Endothelial cell of umbilical vein (primary cell): ENCODE results near the gene RBKS. TPM values are rescaled to one million over a fixed set of nuclear protein-coding genes. Genes with fewer than 3 reads are reported as not detected.

Source experiments
- BruUV-seq: library from RNA; stranded (reverse); fragments of 400-500 nt; replicated peaks from 2 replicates; lab custom pipeline; 2021; lab: Mats Ljungman, UMichigan
- CTCF ChIA-PET: fragments of 300-600, 350-600 bp; sonication (Branson Sonifier 250); formaldehyde crosslinking; loops from one replicate; lab custom pipeline; 2021; ENCODE audit warnings: antibody characterized with exemption, inconsistent platforms; lab: Charles Lee
- POLR2A ChIA-PET: fragments of 300-600, 350-600 bp; sonication (Branson Sonifier 250); formaldehyde crosslinking; loops from one replicate; lab custom pipeline; 2021; ENCODE audit warnings: antibody characterized with exemption, inconsistent platforms; lab: Charles Lee
- DNase-seq: peaks from one replicate; pipeline ENCODE4 v3.0.0-alpha.2; 2011; ENCODE audit warnings: low read depth, low spot score
- FAIRE-seq: peaks from 2 replicates; lab custom pipeline; 2011; peaks lifted over from hg19 to GRCh38; lab: Jason Lieb, UNC
- H2AFZ ChIP-seq: 2 replicates; pipeline ENCODE4 v1.6.0; 2012; ENCODE audit warnings: low read depth, low read length, control low read depth, inconsistent platforms
- H3K27ac ChIP-seq: 2 replicates; pipeline ENCODE4 v1.5.1; 2011; ENCODE audit warnings: low read depth, mild to moderate bottlenecking, control low read depth, low read length, moderate library complexity; ENCODE audit not compliant: insufficient read depth
- H3K27me3 ChIP-seq, 2 experiments: 2 replicates each; pipeline versions ENCODE4 v1.6.0 to v1.6.1; 2011; ENCODE audit warnings: low read length in 2 of 2, mixed read lengths in 1 of 2; ENCODE audit not compliant: control insufficient read depth in 2 of 2, insufficient read depth in 2 of 2
- H3K36me3 ChIP-seq, 2 experiments: 2 replicates in 1 of 2; 3 replicates in 1 of 2; pipeline ENCODE4 v1.5.1; 2011; ENCODE audit warnings: low read length in 2 of 2, mild to moderate bottlenecking in 1 of 2, moderate library complexity in 1 of 2; ENCODE audit not compliant: control insufficient read depth in 2 of 2, insufficient read depth in 2 of 2; ENCODE audit errors: extremely low read depth in 1 of 2
- H3K4me1 ChIP-seq: 3 replicates; pipeline ENCODE4 v1.5.1; 2011; ENCODE audit warnings: mild to moderate bottlenecking, low read length; ENCODE audit not compliant: control insufficient read depth, insufficient read depth; ENCODE audit errors: extremely low read depth
- H3K4me2 ChIP-seq: 2 replicates; pipeline ENCODE4 v1.6.1; 2011; ENCODE audit warnings: low read length, control low read depth, mixed read lengths; ENCODE audit not compliant: insufficient read depth
- H3K4me3 ChIP-seq, 3 experiments: fragments of 200-600 bp in 1 of 3; sonication (generic), shearing (Covaris generic) in 1 of 3; replicated peaks in 1 of 3; 2 replicates each; pipeline ENCODE4 v1.5.1; 2011 to 2016; ENCODE audit warnings: control low read depth in 3 of 3, low read length in 3 of 3, mild to moderate bottlenecking in 2 of 3, inconsistent platforms in 1 of 3, low read depth in 1 of 3, moderate library complexity in 1 of 3; ENCODE audit not compliant: insufficient read depth in 1 of 3
- H3K79me2 ChIP-seq: 2 replicates; pipeline ENCODE4 v1.6.0; 2012; ENCODE audit warnings: low read length, inconsistent platforms; ENCODE audit not compliant: control insufficient read depth, insufficient read depth
- H3K9ac ChIP-seq: replicated peaks from 2 replicates; pipeline ENCODE3; 2011; ENCODE audit warnings: low read length, control low read depth; ENCODE audit not compliant: insufficient read depth; ENCODE audit errors: extremely low read depth
- H3K9me1 ChIP-seq: replicated peaks from 3 replicates; pipeline ENCODE4 v1.6.0; 2011; ENCODE audit warnings: mild to moderate bottlenecking, low read length; ENCODE audit not compliant: control insufficient read depth, insufficient read depth; ENCODE audit errors: extremely low read depth
- H3K9me3 ChIP-seq: replicated peaks from 2 replicates; pipeline ENCODE4 v1.5.1; 2012; ENCODE audit warnings: low read length, inconsistent platforms; ENCODE audit not compliant: control insufficient read depth, insufficient read depth
- H4K20me1 ChIP-seq: replicated peaks from 2 replicates; pipeline ENCODE3; 2011; ENCODE audit warnings: mild to moderate bottlenecking, low read length; ENCODE audit not compliant: control insufficient read depth, insufficient read depth; ENCODE audit errors: extremely low read depth
- EZH2 ChIP-seq: IDR thresholded peaks from 2 replicates; pipeline ENCODE4 v1.6.1; 2012; ENCODE audit warnings: borderline replicate concordance, low read depth, mild to moderate bottlenecking, moderate library complexity, low read length, inconsistent platforms; ENCODE audit not compliant: severe bottlenecking
- FOS ChIP-seq: IDR thresholded peaks from 2 replicates; pipeline ENCODE4 v1.6.1; 2011; ENCODE audit warnings: mild to moderate bottlenecking, low read length, moderate library complexity, borderline replicate concordance; ENCODE audit not compliant: insufficient read depth
- GATA2 ChIP-seq: IDR thresholded peaks from 2 replicates; pipeline ENCODE4 v1.7.0; 2011; ENCODE audit warnings: low read depth, mild to moderate bottlenecking, moderate library complexity, mixed read lengths, low read length; ENCODE audit not compliant: insufficient read length, insufficient read depth
- JUN ChIP-seq: IDR thresholded peaks from 2 replicates; pipeline ENCODE4 v1.6.1; 2011; ENCODE audit warnings: borderline replicate concordance, low read depth; ENCODE audit not compliant: insufficient read length, insufficient read depth
- MYC ChIP-seq: IDR thresholded peaks from one replicate; pipeline ENCODE4 v1.6.1; 2011; ENCODE audit warnings: mild to moderate bottlenecking, low read depth, low read length
- POLR2A ChIP-seq: IDR thresholded peaks from 2 replicates; pipeline ENCODE4 v1.6.1; 2012; ENCODE audit warnings: low read depth, mild to moderate bottlenecking, control low read depth, low read length
- POLR2AphosphoS5 ChIP-seq: IDR thresholded peaks from 2 replicates; pipeline ENCODE4 v1.6.1; 2012; ENCODE audit warnings: low read depth, mild to moderate bottlenecking, control low read depth, low read length, moderate library complexity; ENCODE audit not compliant: insufficient read depth
- dilution Hi-C: fragments of 300-500 bp; cut with MboI; formaldehyde crosslinking; loops from one replicate; pipeline ENCODE4 v1.15.0; 2019; ENCODE audit warnings: low sequenced_read_pairs; ENCODE audit not compliant: extremely low pct_ligation_motif_present
- intact Hi-C: fragments of 100-400 bp; cut with micrococcal nuclease; formaldehyde crosslinking; loops from one replicate; pipeline ENCODE4 v1.10.0; 2022
- polyA plus RNA-seq, 4 experiments: library from polyadenylated mRNA; depleted of rRNA in 3 of 4; stranded (reverse) in 3 of 4; unstranded in 1 of 4; fragments of >200 nt; gene quantifications; 2 replicates each; pipeline versions ENCODE4 v1.2.1 to v1.2.3, GENCODE V29; 2011 to 2012; ENCODE audit warnings: missing spikeins in 1 of 4
- total RNA-seq: library from RNA; stranded (reverse); gene quantifications from 2 replicates; pipeline ENCODE4 v1.2.3, GENCODE V29; 2021
- TF ChIP-seq, protein P1 (sequence below), 2 donors: IDR thresholded peaks; 1 replicate in 1 of 2; 2 replicates in 1 of 2; pipeline ENCODE4 v1.5.1; 2011; ENCODE audit warnings: low read length in 2 of 2, mild to moderate bottlenecking in 2 of 2, moderate library complexity in 2 of 2, control low read depth in 1 of 2, inconsistent platforms in 1 of 2, low read depth in 1 of 2; ENCODE audit not compliant: insufficient read depth in 1 of 2; ENCODE audit errors: extremely low read depth in 1 of 2
- TF ChIP-seq, protein P2 (sequence below): IDR thresholded peaks from 2 replicates; pipeline ENCODE4 v1.6.1; 2011; ENCODE audit not compliant: insufficient read depth, insufficient read length

Gene RBKS
- total and polyA plus RNA-seq, 2 donors (not counting 3 experiments of a cell fraction or from before 2014, with no cell fraction given): 0.64 to 1.8 TPM

GRCh38 chr2:27807476-27807875 lies 82.7 kb downstream of the RBKS start:
- no peak for TF ChIP-seq POLR2A
- TF ChIP-seq, protein P1, sequence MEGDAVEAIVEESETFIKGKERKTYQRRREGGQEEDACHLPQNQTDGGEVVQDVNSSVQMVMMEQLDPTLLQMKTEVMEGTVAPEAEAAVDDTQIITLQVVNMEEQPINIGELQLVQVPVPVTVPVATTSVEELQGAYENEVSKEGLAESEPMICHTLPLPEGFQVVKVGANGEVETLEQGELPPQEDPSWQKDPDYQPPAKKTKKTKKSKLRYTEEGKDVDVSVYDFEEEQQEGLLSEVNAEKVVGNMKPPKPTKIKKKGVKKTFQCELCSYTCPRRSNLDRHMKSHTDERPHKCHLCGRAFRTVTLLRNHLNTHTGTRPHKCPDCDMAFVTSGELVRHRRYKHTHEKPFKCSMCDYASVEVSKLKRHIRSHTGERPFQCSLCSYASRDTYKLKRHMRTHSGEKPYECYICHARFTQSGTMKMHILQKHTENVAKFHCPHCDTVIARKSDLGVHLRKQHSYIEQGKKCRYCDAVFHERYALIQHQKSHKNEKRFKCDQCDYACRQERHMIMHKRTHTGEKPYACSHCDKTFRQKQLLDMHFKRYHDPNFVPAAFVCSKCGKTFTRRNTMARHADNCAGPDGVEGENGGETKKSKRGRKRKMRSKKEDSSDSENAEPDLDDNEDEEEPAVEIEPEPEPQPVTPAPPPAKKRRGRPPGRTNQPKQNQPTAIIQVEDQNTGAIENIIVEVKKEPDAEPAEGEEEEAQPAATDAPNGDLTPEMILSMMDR (IDR thresholded peaks at IDR 0.05; ENCODE audit: extremely low read depth in 1 of 2, insufficient read depth in 1 of 2, low read depth in 1 of 2, low read length in 2 of 2): peak; percentile 57 to 63
- Histone ChIP-seq H3K4me2 (no peak overlapping the region), H3K36me3 (no peaks in the 10 kb centered on the region), H2AFZ (no peak overlapping the region), H3K4me1 (peaks cover 18% of the 10 kb centered on the region), H3K27ac (no peak overlapping the region), H3K4me3 (no peak overlapping the region), H3K9ac (no peak overlapping the region), H4K20me1 (no peaks in the 10 kb centered on the region), H3K9me1 (no peaks in the 10 kb centered on the region), H3K79me2 (no peaks in the 10 kb centered on the region), H3K9me3 (no peaks in the 10 kb centered on the region), H3K27me3 (no peaks in the 10 kb centered on the region)
- BruUV-seq: no TSS peak
- ChIA-PET CTCF (interaction anchor here (1.0 to 1.8 kb wide), 10 partner anchors 19 to 645 kb away, joined by 3 to 10 read pairs (median 4); no protein-coding TSS in a partner anchor), POLR2A (interaction anchor here (0.6 kb wide), 1 partner anchor 32 kb away, joined by 3 read pairs; no protein-coding TSS in a partner anchor)
- intact Hi-C loops (loop anchor here (1.0 kb wide), 4 partner anchors 53 to 645 kb away; partner anchors contain the start of genes BABAM2 and RBKS), dilution Hi-C loops (no loop called here)
- no peak for FAIRE-seq
- peak; percentile 57 for DNase-seq

DNA sequence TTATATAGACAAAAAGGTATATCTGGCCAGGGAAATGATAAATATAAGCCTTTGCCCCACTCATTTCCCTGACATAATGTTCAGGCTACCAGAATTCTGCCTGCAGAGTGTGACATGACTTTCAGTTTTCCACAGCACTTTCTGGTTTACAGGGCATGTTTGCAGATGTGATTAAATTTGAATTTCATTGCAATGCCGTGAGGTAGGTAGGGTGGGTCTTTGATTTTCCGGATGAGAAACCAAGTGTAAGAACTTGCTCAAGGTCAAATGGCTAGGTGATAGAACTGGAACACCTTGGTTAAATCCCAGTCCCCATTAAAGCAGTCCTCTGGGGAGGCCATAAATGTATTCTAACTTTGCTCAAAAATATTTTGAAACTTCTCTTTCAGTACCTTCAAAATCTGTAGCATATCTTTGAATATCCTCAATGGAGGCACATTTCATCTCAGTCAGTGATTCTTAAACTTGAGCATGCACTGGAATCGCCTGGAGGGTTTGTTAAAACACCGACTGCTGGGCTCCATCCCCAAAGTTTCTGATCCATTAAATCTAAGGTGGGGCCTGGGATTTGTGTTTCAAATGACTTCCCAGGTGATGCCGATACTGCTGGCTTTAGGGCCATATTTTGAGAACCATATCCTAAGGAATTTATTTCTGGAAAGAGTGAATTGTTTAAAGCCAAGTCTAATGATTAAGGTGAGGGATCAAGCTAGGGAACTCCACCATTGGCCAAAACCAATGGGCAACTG lies 83.7 kb downstream of the RBKS start:
- no peak overlapping the region for H3K4me3 ChIP-seq
- H3K27ac ChIP-seq: no peak overlapping the region
- dilution Hi-C loops: no loop called here
- FAIRE-seq (no peak), DNase-seq (no peak)
- POLR2A ChIA-PET: no interaction called here
- no peaks in the 10 kb centered on the region for H3K36me3 ChIP-seq
- H3K9ac ChIP-seq: no peak overlapping the region
- no peak overlapping the region for H3K4me2 ChIP-seq
- CTCF ChIA-PET: interaction anchor here (0.8 to 2.4 kb wide), 11 partner anchors 10 to 646 kb away, joined by 3 to 10 read pairs (median 4); no protein-coding TSS in a partner anchor
- intact Hi-C loops: loop anchor here (1.0 kb wide), 4 partner anchors 52 to 646 kb away; partner anchors contain the start of genes BABAM2 and RBKS
- H2AFZ ChIP-seq: no peak overlapping the region
- no TSS peak for BruUV-seq
- TF ChIP-seq EZH2: no peak
- no peak for TF ChIP-seq POLR2AphosphoS5
- no peak for TF ChIP-seq GATA2
- no peak for TF ChIP-seq JUN
- TF ChIP-seq, protein P1 (IDR thresholded peaks at IDR 0.05; ENCODE audit: extremely low read depth in 1 of 2, insufficient read depth in 1 of 2, low read depth in 1 of 2, low read length in 2 of 2): no peak
- TF ChIP-seq MYC: no peak
- no peak for TF ChIP-seq FOS
- TF ChIP-seq, protein P2, sequence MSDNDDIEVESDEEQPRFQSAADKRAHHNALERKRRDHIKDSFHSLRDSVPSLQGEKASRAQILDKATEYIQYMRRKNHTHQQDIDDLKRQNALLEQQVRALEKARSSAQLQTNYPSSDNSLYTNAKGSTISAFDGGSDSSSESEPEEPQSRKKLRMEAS: no peak
- TF ChIP-seq POLR2A: no peak
- no peaks in the 10 kb centered on the region for H4K20me1 ChIP-seq
- H3K9me1 ChIP-seq: no peaks in the 10 kb centered on the region
- no peaks in the 10 kb centered on the region for H3K9me3 ChIP-seq
- H3K27me3 ChIP-seq: no peaks in the 10 kb centered on the region
- peaks cover 18% of the 10 kb centered on the region for H3K4me1 ChIP-seq
- H3K79me2 ChIP-seq: no peaks in the 10 kb centered on the region
